H9 (cell line): ENCODE data around the gene TXNDC8. TPM values are rescaled to one million over a fixed set of nuclear protein-coding genes. Genes with fewer than 3 reads are reported as not detected.

Experiments used
- DNase-seq: peaks from one replicate; pipeline ENCODE4 v3.0.0-alpha.2; 2017
- H2AFZ ChIP-seq: one replicate; pipeline ENCODE4 v1.6.1; 2013; ENCODE audit warnings: mild to moderate bottlenecking, low read length, control low read depth, moderate library complexity
- H2AK5ac ChIP-seq: 2 replicates; pipeline ENCODE4 v1.6.1; 2013; ENCODE audit warnings: low read length, control low read depth, mixed read lengths; ENCODE audit not compliant: insufficient read length
- H2BK120ac ChIP-seq: one replicate; pipeline ENCODE4 v1.6.1; 2013; ENCODE audit warnings: low read depth, mild to moderate bottlenecking, low read length, control low read depth, inconsistent platforms; ENCODE audit not compliant: poor library complexity, severe bottlenecking
- H2BK12ac ChIP-seq: 2 replicates; pipeline ENCODE4 v1.6.1; 2013; ENCODE audit warnings: low read length, control low read depth, mixed read lengths, low read depth; ENCODE audit not compliant: insufficient read length
- H2BK15ac ChIP-seq: 2 replicates; pipeline ENCODE4 v1.6.1; 2013; ENCODE audit warnings: low read depth, low read length, control low read depth
- H2BK20ac ChIP-seq: one replicate; pipeline ENCODE4 v1.6.1; 2013; ENCODE audit warnings: low read depth, mild to moderate bottlenecking, low read length, control low read depth, inconsistent platforms; ENCODE audit not compliant: poor library complexity, severe bottlenecking
- H2BK5ac ChIP-seq: 2 replicates; pipeline ENCODE4 v1.6.1; 2013; ENCODE audit warnings: low read length, control low read depth, mixed read lengths; ENCODE audit not compliant: insufficient read length
- H3K14ac ChIP-seq: 2 replicates; pipeline ENCODE4 v1.6.1; 2013; ENCODE audit warnings: low read length, control low read depth; ENCODE audit not compliant: insufficient read depth
- H3K18ac ChIP-seq: 2 replicates; pipeline ENCODE4 v1.6.1; 2013; ENCODE audit warnings: low read depth, mild to moderate bottlenecking, mixed read lengths, low read length, control low read depth; ENCODE audit not compliant: insufficient read length
- H3K23ac ChIP-seq: 2 replicates; pipeline ENCODE4 v1.6.1; 2013; ENCODE audit warnings: low read length, control low read depth, mixed read lengths, low read depth; ENCODE audit not compliant: insufficient read length
- H3K23me2 ChIP-seq: 2 replicates; pipeline ENCODE4 v1.6.1; 2013; ENCODE audit warnings: low read depth, mild to moderate bottlenecking, mixed read lengths, low read length, control low read depth; ENCODE audit not compliant: insufficient read length, poor library complexity, severe bottlenecking
- H3K27ac ChIP-seq: 2 replicates; pipeline ENCODE4 v1.5.1; 2013; ENCODE audit warnings: low read length, control low read depth, mixed read lengths, low read depth; ENCODE audit not compliant: insufficient read length
- H3K27me3 ChIP-seq: 2 replicates; pipeline ENCODE4 v1.6.1; 2013; ENCODE audit warnings: low read length, control low read depth, inconsistent platforms; ENCODE audit not compliant: insufficient read depth
- H3K4ac ChIP-seq: 2 replicates; pipeline ENCODE4 v1.6.1; 2013; ENCODE audit warnings: low read depth, mild to moderate bottlenecking, control low read depth, inconsistent platforms, low read length, moderate library complexity
- H3K4me1 ChIP-seq: 2 replicates; pipeline ENCODE4 v1.6.1; 2013; ENCODE audit warnings: low read length, control low read depth, inconsistent platforms; ENCODE audit not compliant: insufficient read depth
- H3K4me2 ChIP-seq: 2 replicates; pipeline ENCODE4 v1.6.1; 2013; ENCODE audit warnings: low read length, control low read depth, mixed read lengths; ENCODE audit not compliant: insufficient read length, insufficient read depth
- H3K56ac ChIP-seq: 2 replicates; pipeline ENCODE4 v1.6.1; 2013; ENCODE audit warnings: low read depth, mild to moderate bottlenecking, mixed read lengths, low read length, control low read depth; ENCODE audit not compliant: insufficient read length
- H3K79me1 ChIP-seq: 2 replicates; pipeline ENCODE4 v1.6.1; 2013; ENCODE audit warnings: low read depth, mild to moderate bottlenecking, moderate library complexity, low read length, control low read depth, inconsistent platforms; ENCODE audit not compliant: insufficient read depth, poor library complexity, severe bottlenecking
- H3K79me2 ChIP-seq: 2 replicates; pipeline ENCODE4 v1.6.1; 2013; ENCODE audit warnings: low read length, control low read depth, inconsistent platforms; ENCODE audit not compliant: insufficient read depth
- H3K9ac ChIP-seq: 2 replicates; pipeline ENCODE4 v1.6.1; 2013; ENCODE audit warnings: low read length, control low read depth, mixed read lengths; ENCODE audit not compliant: insufficient read length; ENCODE audit errors: extremely low read depth
- H3K9me3 ChIP-seq: one replicate; pipeline ENCODE4 v1.6.1; 2013; ENCODE audit warnings: low read depth, low read length, inconsistent platforms; ENCODE audit not compliant: control insufficient read depth
- H3T11ph ChIP-seq: one replicate; pipeline ENCODE4 v1.6.1; 2013; ENCODE audit warnings: mild to moderate bottlenecking, low read length, control low read depth, inconsistent platforms
- H4K20me1 ChIP-seq: one replicate; pipeline ENCODE4 v1.6.1; 2013; ENCODE audit not compliant: control insufficient read depth, insufficient read length, insufficient read depth
- H4K5ac ChIP-seq: 2 replicates; pipeline ENCODE4 v1.6.1; 2013; ENCODE audit warnings: low read depth, mild to moderate bottlenecking, mixed read lengths, low read length, control low read depth; ENCODE audit not compliant: insufficient read length
- H4K8ac ChIP-seq: replicated peaks from 2 replicates; pipeline ENCODE4 v1.6.1; 2013; ENCODE audit warnings: low read length, control low read depth, mixed read lengths, low read depth; ENCODE audit not compliant: insufficient read length
- H4K91ac ChIP-seq: 2 replicates; pipeline ENCODE4 v1.6.1; 2013; ENCODE audit warnings: low read depth, mild to moderate bottlenecking, moderate library complexity, mixed read lengths, low read length, control low read depth; ENCODE audit not compliant: insufficient read length
- H3K27ac Mint-ChIP-seq, 3 experiments: 2 replicates in 2 of 3; 3 replicates in 1 of 3; pipeline ENCODE4 v1.8.0; 2020 to 2021; ENCODE audit warnings: mixed read lengths in 3 of 3, mild to moderate bottlenecking in 1 of 3, moderate library complexity in 1 of 3
- H3K27me3 Mint-ChIP-seq: 2 replicates; pipeline ENCODE4 v1.8.0; 2021; ENCODE audit warnings: low read depth, mild to moderate bottlenecking, moderate library complexity, mixed read lengths
- H3K36me3 Mint-ChIP-seq, 3 experiments: 2 replicates in 2 of 3; 3 replicates in 1 of 3; pipeline ENCODE4 v1.8.0; 2020 to 2021; ENCODE audit warnings: low read depth in 3 of 3, mixed read lengths in 3 of 3; ENCODE audit not compliant: insufficient read depth in 1 of 3
- H3K4me1 Mint-ChIP-seq, 2 experiments: 2 replicates each; pipeline ENCODE4 v1.8.0; 2020; ENCODE audit warnings: mixed read lengths in 2 of 2
- H3K4me3 Mint-ChIP-seq, 2 experiments: 2 replicates in 1 of 2; 3 replicates in 1 of 2; pipeline ENCODE4 v1.8.0; 2020 to 2021; ENCODE audit warnings: mild to moderate bottlenecking in 2 of 2, mixed read lengths in 2 of 2, moderate library complexity in 1 of 2
- H3K9me3 Mint-ChIP-seq, 2 experiments: 2 replicates in 1 of 2; 3 replicates in 1 of 2; pipeline ENCODE4 v1.8.0; 2020; ENCODE audit warnings: mild to moderate bottlenecking in 2 of 2, mixed read lengths in 2 of 2, moderate library complexity in 1 of 2
- WGBS: extraction: QIAGEN DNeasy Blood & Tissue Kit; methylation state at CpG from one replicate; pipeline ENCODE4 v1.1.7; 2013; ENCODE audit warnings: missing lambda C conversion rate, low lambda C conversion rate, mixed read lengths; ENCODE audit not compliant: insufficient read length; ENCODE audit errors: extremely low coverage; 5-methylcytosine and 5-hydroxymethylcytosine counted together
- total RNA-seq: library from RNA; stranded (reverse); gene quantifications from 2 replicates; pipeline ENCODE4 v1.2.1, GENCODE V29; 2021
- TF ChIP-seq, protein P1 (sequence below): fragments of 200-600 bp; sonication (generic); conservative IDR thresholded peaks from 3 replicates; pipeline ENCODE4 v1.8.0; 2021; ENCODE audit warnings: antibody characterized with exemption, mild to moderate bottlenecking

Gene TXNDC8
- total RNA-seq, 1 experiment from 2014 or later = not detected

DNA sequence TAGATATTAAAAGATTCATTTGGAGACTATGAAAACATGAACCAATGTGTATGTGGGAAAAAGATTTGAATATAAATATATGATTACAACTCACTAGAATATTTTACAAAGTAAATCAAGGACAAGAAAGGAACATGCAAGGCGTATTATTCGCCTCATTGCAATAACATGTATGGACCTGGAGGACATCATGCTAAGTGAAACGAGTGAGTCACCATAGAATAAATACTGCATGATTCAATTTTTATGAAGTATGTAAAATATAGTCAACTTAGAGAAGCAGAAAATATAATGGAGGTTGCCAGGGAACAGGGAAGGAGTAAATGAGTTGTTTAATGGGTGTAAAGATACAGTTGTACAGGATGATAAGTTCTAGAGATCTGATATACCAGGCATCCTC is 4.9 kb downstream of the TXNDC8 start:
- no CpG with 5 or more reads among the region's 3 CpGs for WGBS
- no peak overlapping the region for H3K4me2 ChIP-seq

More for the DNA sequence above, 4.9 kb downstream of the TXNDC8 start:
- no peak overlapping the region for H2AFZ ChIP-seq
- H4K91ac ChIP-seq = no peak overlapping the region
- no peaks in the 10 kb centered on the region for H3K27me3 ChIP-seq
- H3K36me3 Mint-ChIP-seq = no peaks in the 10 kb centered on the region
- H3K23ac ChIP-seq = no peak overlapping the region
- H3K27ac ChIP-seq = no peak overlapping the region
- no peaks in the 10 kb centered on the region for H3K27me3 Mint-ChIP-seq
- DNase-seq = no peak
- H4K8ac ChIP-seq = no peak overlapping the region
- H3K9me3 ChIP-seq = no peaks in the 10 kb centered on the region
- no peak overlapping the region for H2BK20ac ChIP-seq
- H3K4me1 ChIP-seq = no peaks in the 10 kb centered on the region
- H3K23me2 ChIP-seq = no peaks in the 10 kb centered on the region
- H3K56ac ChIP-seq = no peak overlapping the region
- H3K9ac ChIP-seq = no peak overlapping the region
- H3K9me3 Mint-ChIP-seq = peaks cover 0 to 4% of the 10 kb centered on the region in 2 experiments; a peak in 1 of 5 replicates
- H3K79me2 ChIP-seq = no peaks in the 10 kb centered on the region
- no peak overlapping the region for H3K18ac ChIP-seq
- H2BK5ac ChIP-seq = no peak overlapping the region
- no peak overlapping the region for H2BK12ac ChIP-seq
- no peak overlapping the region for H2BK120ac ChIP-seq
- H3K4ac ChIP-seq = no peak overlapping the region
- H3K27ac Mint-ChIP-seq = no peak overlapping the region
- H2AK5ac ChIP-seq = no peak overlapping the region
- no peaks in the 10 kb centered on the region for H3K4me1 Mint-ChIP-seq
- no peak overlapping the region for H3K14ac ChIP-seq
- no peak overlapping the region for H2BK15ac ChIP-seq
- TF ChIP-seq, protein P1, sequence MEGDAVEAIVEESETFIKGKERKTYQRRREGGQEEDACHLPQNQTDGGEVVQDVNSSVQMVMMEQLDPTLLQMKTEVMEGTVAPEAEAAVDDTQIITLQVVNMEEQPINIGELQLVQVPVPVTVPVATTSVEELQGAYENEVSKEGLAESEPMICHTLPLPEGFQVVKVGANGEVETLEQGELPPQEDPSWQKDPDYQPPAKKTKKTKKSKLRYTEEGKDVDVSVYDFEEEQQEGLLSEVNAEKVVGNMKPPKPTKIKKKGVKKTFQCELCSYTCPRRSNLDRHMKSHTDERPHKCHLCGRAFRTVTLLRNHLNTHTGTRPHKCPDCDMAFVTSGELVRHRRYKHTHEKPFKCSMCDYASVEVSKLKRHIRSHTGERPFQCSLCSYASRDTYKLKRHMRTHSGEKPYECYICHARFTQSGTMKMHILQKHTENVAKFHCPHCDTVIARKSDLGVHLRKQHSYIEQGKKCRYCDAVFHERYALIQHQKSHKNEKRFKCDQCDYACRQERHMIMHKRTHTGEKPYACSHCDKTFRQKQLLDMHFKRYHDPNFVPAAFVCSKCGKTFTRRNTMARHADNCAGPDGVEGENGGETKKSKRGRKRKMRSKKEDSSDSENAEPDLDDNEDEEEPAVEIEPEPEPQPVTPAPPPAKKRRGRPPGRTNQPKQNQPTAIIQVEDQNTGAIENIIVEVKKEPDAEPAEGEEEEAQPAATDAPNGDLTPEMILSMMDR = no peak
- H4K5ac ChIP-seq = no peak overlapping the region
- H3K4me3 Mint-ChIP-seq = no peak overlapping the region
- no peaks in the 10 kb centered on the region for H4K20me1 ChIP-seq
- H3T11ph ChIP-seq = no peak overlapping the region
- no peaks in the 10 kb centered on the region for H3K79me1 ChIP-seq
